GM12878 (cell line): ENCODE measurements around the gene RASAL2. TPM values are rescaled to one million over a fixed set of nuclear protein-coding genes. Genes with fewer than 3 reads are reported as not detected.

Source experiments
- ATAC-seq: fragments of 200-7000 bp; cut with Tn5 transposase; 3 replicates; pipeline ENCODE4 v1.9.1; 2020; ENCODE audit warnings: mild to moderate bottlenecking, moderate library complexity
- BruUV-seq: library from RNA; stranded (reverse); fragments of 400-500 nt; replicated peaks from 2 replicates; lab custom pipeline; 2021; lab: Mats Ljungman, UMichigan
- CTCF ChIA-PET: fragments of 300-600 bp; sonication (Branson Sonifier 250); formaldehyde crosslinking; extraction: SDS; loops from one replicate; lab custom pipeline; 2021; ENCODE audit warnings: inconsistent platforms; lab: Yijun Ruan, JAX
- POLR2A ChIA-PET: fragments of 350-600 bp; formaldehyde crosslinking; extraction: SDS; loops from one replicate; lab custom pipeline; 2021; ENCODE audit warnings: inconsistent platforms; lab: Charles Lee
- RAD21 ChIA-PET: fragments of 300-600 bp; sonication (Branson Sonifier 250); formaldehyde crosslinking; loops from one replicate; lab custom pipeline; 2023; ENCODE audit warnings: antibody characterized with exemption; ENCODE audit not compliant: unreplicated experiment; lab: Charles Lee
- SMC1A ChIA-PET: fragments of 300-600 bp; sonication (Branson Sonifier 250); formaldehyde crosslinking; loops from one replicate; lab custom pipeline; 2023; ENCODE audit not compliant: unreplicated experiment, uncharacterized antibody; lab: Charles Lee
- DNase-seq: peaks from one replicate; pipeline ENCODE4 v3.0.0-alpha.2; 2011; ENCODE audit warnings: low read depth, low spot score
- FAIRE-seq: peaks from 3 replicates; lab custom pipeline; 2011; peaks lifted over from hg19 to GRCh38; lab: Jason Lieb, UNC
- H2AFZ ChIP-seq: 2 replicates; pipeline ENCODE4 v1.6.0; 2011; ENCODE audit warnings: low read depth, low read length, control low read depth; ENCODE audit not compliant: control insufficient read depth
- H3K27ac ChIP-seq: 2 replicates; pipeline ENCODE4 v1.5.1; 2011; ENCODE audit warnings: control low read depth; ENCODE audit not compliant: control insufficient read depth, insufficient read depth
- H3K27me3 ChIP-seq, 2 experiments: replicated peaks in 1 of 2; 2 replicates each; pipeline versions ENCODE4 v1.6.0 to v1.6.1; 2011; ENCODE audit warnings: low read length in 1 of 2; ENCODE audit not compliant: control insufficient read depth in 2 of 2, insufficient read depth in 2 of 2
- H3K36me3 ChIP-seq, 2 experiments: 2 replicates each; pipeline ENCODE4 v1.5.1; 2011; ENCODE audit warnings: low read length in 1 of 2; ENCODE audit not compliant: control insufficient read depth in 2 of 2, insufficient read depth in 2 of 2
- H3K4me1 ChIP-seq: 2 replicates; pipeline ENCODE4 v1.6.1; 2011; ENCODE audit warnings: mild to moderate bottlenecking, low read length, moderate library complexity, mixed read lengths; ENCODE audit not compliant: control insufficient read depth, insufficient read depth
- H3K4me2 ChIP-seq: 2 replicates; pipeline ENCODE4 v1.6.0; 2011; ENCODE audit warnings: control low read depth; ENCODE audit not compliant: control insufficient read depth, insufficient read depth
- H3K4me3 ChIP-seq: fragments of 200-600 bp; sonication (generic); 2 replicates; pipeline ENCODE4 v1.5.1; 2016
- H3K79me2 ChIP-seq: 2 replicates; pipeline ENCODE4 v1.6.0; 2011; ENCODE audit warnings: low read length; ENCODE audit not compliant: control insufficient read depth, insufficient read depth
- H3K9ac ChIP-seq: 2 replicates; pipeline ENCODE4 v1.8.0; 2011; ENCODE audit warnings: low read length, control low read depth, mixed read lengths; ENCODE audit not compliant: control insufficient read depth, insufficient read depth
- H3K9me3 ChIP-seq: replicated peaks from 3 replicates; pipeline ENCODE4 v1.5.1; 2011; ENCODE audit warnings: mild to moderate bottlenecking, low read length; ENCODE audit not compliant: control insufficient read depth, insufficient read depth
- H4K20me1 ChIP-seq: 2 replicates; pipeline ENCODE4 v1.6.0; 2011; ENCODE audit not compliant: control insufficient read depth, insufficient read depth
- CHD2 ChIP-seq: IDR thresholded peaks from 2 replicates; pipeline ENCODE4 v1.6.1; 2011; ENCODE audit warnings: low read depth, low read length, improper control_type of control experiment, borderline replicate concordance
- WGBS: methylation state at CpG from one replicate; pipeline ENCODE4 v1.1.6; 2016; ENCODE audit warnings: low lambda C conversion rate; ENCODE audit not compliant: insufficient replicate concordance, insufficient coverage; ENCODE audit errors: missing lambda C conversion rate; 5-methylcytosine and 5-hydroxymethylcytosine counted together
- in situ Hi-C: fragments of 300-500 bp; cut with MboI; formaldehyde crosslinking; loops from 9 replicates; pipeline ENCODE4 v1.14.3; 2018; ENCODE audit warnings: mixed read lengths
- intact Hi-C: fragments of 100-400 bp; cut with micrococcal nuclease; formaldehyde crosslinking; loops from one replicate; pipeline ENCODE4 v1.14.2; 2022; ENCODE audit not compliant: unreplicated experiment
- polyA plus RNA-seq, 11 experiments: library from polyadenylated mRNA; depleted of rRNA in 4 of 11; unstranded in 6 of 11; stranded (reverse) in 5 of 11; fragments of >200 nt; fragmentation: Nextera tagmentation in 4 of 11; fragmentation: Illumina TruSeq in 1 of 11; extraction: Ambion mirVana in 4 of 11; extraction: Trizol in 1 of 11; gene quantifications; 1 replicate in 1 of 11; 2 replicates in 10 of 11; pipeline versions ENCODE4 v1.2.1 to v1.2.3, GENCODE V29; 2011 to 2016; ENCODE audit warnings: inconsistent platforms in 2 of 11, missing spikeins in 2 of 11, low read depth in 1 of 11
- total RNA-seq, 4 experiments: library from RNA; depleted of rRNA in 3 of 4; stranded (reverse); fragments of >200 nt in 3 of 4; fragmentation: Illumina TruSeq in 1 of 4; extraction: Trizol in 1 of 4; gene quantifications; 2 replicates each; pipeline versions ENCODE4 v1.2.1 to v1.2.3, GENCODE V29; 2013 to 2021
- TF ChIP-seq, protein P1 (sequence below): fragments of 450-650 bp; formaldehyde crosslinking; IDR thresholded peaks from 2 replicates; pipeline ENCODE4 v1.5.0; 2022; ENCODE audit warnings: mild to moderate bottlenecking, missing genetic modification characterization

RASAL2 gene
- total and polyA plus RNA-seq, 10 of the 15 experiments (the other 5 are each of a cell fraction or from before 2014, with no cell fraction given), result 0.02 to 6.9 (median 0.17) TPM; not detected in 1

DNA sequence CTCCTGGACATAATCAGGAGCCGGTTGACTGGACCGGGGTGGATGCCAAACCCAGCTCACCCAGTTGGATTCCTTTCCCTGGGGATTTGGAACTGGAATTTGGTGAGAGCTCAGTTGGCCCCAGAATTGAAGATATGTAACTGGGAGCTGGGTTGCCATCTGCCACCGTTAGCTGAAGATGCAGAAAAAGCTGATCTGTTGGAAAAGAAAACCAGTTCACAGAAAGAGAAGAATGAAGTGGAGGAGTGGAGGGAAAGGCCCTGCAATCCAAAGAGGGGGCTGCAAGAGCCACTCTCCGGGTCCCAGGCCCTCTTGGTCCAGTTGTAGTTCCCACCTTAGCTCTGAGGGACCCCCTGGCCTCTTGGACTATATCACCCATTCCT, 435.0 kb downstream of the RASAL2 start:
- DNase-seq (no peak), FAIRE-seq (no peak), ATAC-seq (no peak)
- POLR2A ChIA-PET, result no interaction called here
- no peaks in the 10 kb centered on the region; a peak in 1 of 4 replicates for H3K27me3 ChIP-seq
- H3K9me3 ChIP-seq, result no peaks in the 10 kb centered on the region
- 35% methylated on average over 4 of the region's 4 CpGs for WGBS
- TF ChIP-seq CHD2, result no peak
- TF ChIP-seq, protein P1, sequence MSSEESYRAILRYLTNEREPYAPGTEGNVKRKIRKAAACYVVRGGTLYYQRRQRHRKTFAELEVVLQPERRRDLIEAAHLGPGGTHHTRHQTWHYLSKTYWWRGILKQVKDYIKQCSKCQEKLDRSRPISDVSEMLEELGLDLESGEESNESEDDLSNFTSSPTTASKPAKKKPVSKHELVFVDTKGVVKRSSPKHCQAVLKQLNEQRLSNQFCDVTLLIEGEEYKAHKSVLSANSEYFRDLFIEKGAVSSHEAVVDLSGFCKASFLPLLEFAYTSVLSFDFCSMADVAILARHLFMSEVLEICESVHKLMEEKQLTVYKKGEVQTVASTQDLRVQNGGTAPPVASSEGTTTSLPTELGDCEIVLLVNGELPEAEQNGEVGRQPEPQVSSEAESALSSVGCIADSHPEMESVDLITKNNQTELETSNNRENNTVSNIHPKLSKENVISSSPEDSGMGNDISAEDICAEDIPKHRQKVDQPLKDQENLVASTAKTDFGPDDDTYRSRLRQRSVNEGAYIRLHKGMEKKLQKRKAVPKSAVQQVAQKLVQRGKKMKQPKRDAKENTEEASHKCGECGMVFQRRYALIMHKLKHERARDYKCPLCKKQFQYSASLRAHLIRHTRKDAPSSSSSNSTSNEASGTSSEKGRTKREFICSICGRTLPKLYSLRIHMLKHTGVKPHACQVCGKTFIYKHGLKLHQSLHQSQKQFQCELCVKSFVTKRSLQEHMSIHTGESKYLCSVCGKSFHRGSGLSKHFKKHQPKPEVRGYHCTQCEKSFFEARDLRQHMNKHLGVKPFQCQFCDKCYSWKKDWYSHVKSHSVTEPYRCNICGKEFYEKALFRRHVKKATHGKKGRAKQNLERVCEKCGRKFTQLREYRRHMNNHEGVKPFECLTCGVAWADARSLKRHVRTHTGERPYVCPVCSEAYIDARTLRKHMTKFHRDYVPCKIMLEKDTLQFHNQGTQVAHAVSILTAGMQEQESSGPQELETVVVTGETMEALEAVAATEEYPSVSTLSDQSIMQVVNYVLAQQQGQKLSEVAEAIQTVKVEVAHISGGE (CRISPR knock-in tag), result no peak
- H2AFZ ChIP-seq, result no peak overlapping the region
- no peaks in the 10 kb centered on the region for H3K79me2 ChIP-seq
- intact Hi-C loops, result no loop called here
- CTCF ChIA-PET, result interaction anchor here (0.7 to 1.9 kb wide), 3 partner anchors 28 to 475 kb away, joined by 3 to 6 read pairs (median 6); no protein-coding TSS in a partner anchor
- no peak overlapping the region for H3K9ac ChIP-seq
- no peaks in the 10 kb centered on the region for H4K20me1 ChIP-seq
- H3K27ac ChIP-seq, result no peak overlapping the region
- RAD21 ChIA-PET, result interaction anchor here (1.8 kb wide), 1 partner anchor 218 kb away, joined by 3 read pairs; no protein-coding TSS in a partner anchor
- in situ Hi-C loops, result loop anchor here (25.0 kb wide), 1 partner anchor 233 kb away; no protein-coding TSS in a partner anchor
- H3K4me1 ChIP-seq, result no peaks in the 10 kb centered on the region
- no peak overlapping the region for H3K4me3 ChIP-seq
- BruUV-seq, result no TSS peak
- SMC1A ChIA-PET, result interaction anchor here (0.6 kb wide), 1 partner anchor 1286 kb away, joined by 3 read pairs; no protein-coding TSS in a partner anchor
- H3K4me2 ChIP-seq, result no peak overlapping the region
- no peaks in the 10 kb centered on the region for H3K36me3 ChIP-seq
